Measurements from ENCODE around the gene PELI3. TPM values are rescaled to one million over a fixed set of nuclear protein-coding genes. Genes with fewer than 3 reads are reported as not detected.

Gene PELI3
- polyA plus RNA-seq, 1 donor (not counting 4 experiments of a cell fraction or from before 2014, with no cell fraction given): 2.1 TPM

GRCh38 chr11:66454828-66455227, 11.9 kb upstream of the PELI3 start:
- Histone ChIP-seq H4K20me1 (ENCODE audit: control insufficient read depth, extremely low read depth, insufficient read depth, low read length) (no peaks in the 10 kb centered on the region), H3K9me3 (ENCODE audit: control insufficient read depth, low read depth, low read length) (no peaks in the 10 kb centered on the region), H3K36me3 (ENCODE audit: control insufficient read depth in 2 of 2, extremely low read depth in 1 of 2, insufficient read depth in 2 of 2, low read length in 2 of 2) (no peaks in the 10 kb centered on the region), H3K9ac (ENCODE audit: control insufficient read depth, extremely low read depth, insufficient read depth, low read length) (no peak overlapping the region), H3K9me1 (ENCODE audit: control insufficient read depth, extremely low read depth, insufficient read depth, low read length) (peaks cover 2% of the 10 kb centered on the region), H3K4me2 (ENCODE audit: control insufficient read depth, extremely low read depth, insufficient read depth, low read depth, low read length) (peak overlapping the region; percentile 41), H2AFZ (ENCODE audit: control insufficient read depth, low read length) (peak overlapping the region; percentile 16), H3K27ac (ENCODE audit: control insufficient read depth, insufficient read depth, low read length) (peak overlapping the region; percentile 47), H3K4me1 (ENCODE audit: control insufficient read depth, extremely low read depth, insufficient read depth, low read length) (peaks cover 16% of the 10 kb centered on the region), H3K4me3 (ENCODE audit: control insufficient read depth in 2 of 3, extremely low read depth in 1 of 3, insufficient read depth in 2 of 3, low read depth in 1 of 3, low read length in 3 of 3) (no peak overlapping the region), H3K27me3 (ENCODE audit: control insufficient read depth, extremely low read depth, insufficient read depth, low read length) (peaks cover 4% of the 10 kb centered on the region), H3K79me2 (ENCODE audit: control insufficient read depth, insufficient read depth, low read length) (no peaks in the 10 kb centered on the region)
- DNase-seq (ENCODE audit: low read depth, low spot score): no peak
- dilution Hi-C loops (cut with MboI; ENCODE audit: extremely low pct_ligation_motif_present, low sequenced_read_pairs): no loop called here
- FAIRE-seq: no peak
- TF ChIP-seq EZH2 (IDR thresholded peaks at IDR 0.05; ENCODE audit: low read length): no peak
- TF ChIP-seq CTCF (optimal IDR thresholded peaks at IDR 0.05 in 1 of 3, IDR thresholded peaks at IDR 0.05 in 1 of 3, conservative IDR thresholded peaks at IDR 0.05 in 1 of 3; ENCODE audit: extremely low read depth in 1 of 3, insufficient read depth in 2 of 3, low read length in 3 of 3): no peak

- DNase-seq (ENCODE audit: low read depth, low spot score) (no peak), FAIRE-seq (no peak)
- Histone ChIP-seq H3K27ac (ENCODE audit: control insufficient read depth, insufficient read depth, low read length) (no peak overlapping the region), H3K9me3 (ENCODE audit: control insufficient read depth, low read depth, low read length) (no peaks in the 10 kb centered on the region), H3K4me1 (ENCODE audit: control insufficient read depth, extremely low read depth, insufficient read depth, low read length) (peaks cover 16% of the 10 kb centered on the region), H3K9me1 (ENCODE audit: control insufficient read depth, extremely low read depth, insufficient read depth, low read length) (peaks cover 2% of the 10 kb centered on the region), H2AFZ (ENCODE audit: control insufficient read depth, low read length) (no peak overlapping the region), H3K79me2 (ENCODE audit: control insufficient read depth, insufficient read depth, low read length) (no peaks in the 10 kb centered on the region), H4K20me1 (ENCODE audit: control insufficient read depth, extremely low read depth, insufficient read depth, low read length) (no peaks in the 10 kb centered on the region), H3K27me3 (ENCODE audit: control insufficient read depth, extremely low read depth, insufficient read depth, low read length) (no peaks in the 10 kb centered on the region), H3K9ac (ENCODE audit: control insufficient read depth, extremely low read depth, insufficient read depth, low read length) (no peak overlapping the region), H3K4me2 (ENCODE audit: control insufficient read depth, extremely low read depth, insufficient read depth, low read depth, low read length) (no peak overlapping the region), H3K36me3 (ENCODE audit: control insufficient read depth in 2 of 2, extremely low read depth in 1 of 2, insufficient read depth in 2 of 2, low read length in 2 of 2) (no peaks in the 10 kb centered on the region), H3K4me3 (ENCODE audit: control insufficient read depth in 2 of 3, extremely low read depth in 1 of 3, insufficient read depth in 2 of 3, low read depth in 1 of 3, low read length in 3 of 3) (no peak overlapping the region)
- dilution Hi-C loops (cut with MboI; ENCODE audit: extremely low pct_ligation_motif_present, low sequenced_read_pairs): no loop called here
- TF ChIP-seq CTCF (optimal IDR thresholded peaks at IDR 0.05 in 1 of 3, IDR thresholded peaks at IDR 0.05 in 1 of 3, conservative IDR thresholded peaks at IDR 0.05 in 1 of 3; ENCODE audit: extremely low read depth in 1 of 3, insufficient read depth in 2 of 3, low read length in 3 of 3) (no peak), EZH2 (IDR thresholded peaks at IDR 0.05; ENCODE audit: low read length) (no peak)
Observed at GRCh38 chr11:66457826-66458225, 8.9 kb upstream of the PELI3 start.
